HEK293 (cell line): ENCODE measurements around the gene KPNA6.

Experiments used
- BCL11A ChIP-seq: fragments of 450-650 bp; formaldehyde crosslinking; IDR thresholded peaks from 2 replicates; pipeline ENCODE4 v1.5.1; 2016; ENCODE audit warnings: low read depth, missing biosample characterization, missing genetic modification characterization
- GFI1B ChIP-seq: fragments of 450-650 bp; formaldehyde crosslinking; IDR thresholded peaks from 2 replicates; pipeline ENCODE4 v1.5.1; 2016; ENCODE audit warnings: missing biosample characterization, missing genetic modification characterization
- OSR2 ChIP-seq: fragments of 450-650 bp; formaldehyde crosslinking; IDR thresholded peaks from 2 replicates; pipeline ENCODE4 v1.5.1; 2016; ENCODE audit warnings: missing biosample characterization, missing genetic modification characterization
- YY1 ChIP-seq: fragments of 450-650 bp; formaldehyde crosslinking; IDR thresholded peaks from 2 replicates; pipeline ENCODE4 v1.5.1; 2018; ENCODE audit warnings: missing biosample characterization, missing genetic modification characterization
- ZBTB17 ChIP-seq: fragments of 450-650 bp; formaldehyde crosslinking; IDR thresholded peaks from 2 replicates; pipeline ENCODE4 v1.5.1; 2016; ENCODE audit warnings: missing biosample characterization, missing genetic modification characterization
- ZNF18 ChIP-seq: fragments of 450-650 bp; formaldehyde crosslinking; IDR thresholded peaks from 2 replicates; pipeline ENCODE4 v1.5.1; 2016; ENCODE audit warnings: missing biosample characterization, missing genetic modification characterization
- ZNF404 ChIP-seq: fragments of 450-650 bp; formaldehyde crosslinking; IDR thresholded peaks from 2 replicates; pipeline ENCODE4 v1.5.1; 2017; ENCODE audit warnings: missing biosample characterization, missing genetic modification characterization
- ZNF610 ChIP-seq: fragments of 450-650 bp; formaldehyde crosslinking; IDR thresholded peaks from 2 replicates; pipeline ENCODE4 v1.5.1; 2016; ENCODE audit warnings: missing biosample characterization, missing genetic modification characterization, borderline replicate concordance
- ZNF776 ChIP-seq: fragments of 450-650 bp; formaldehyde crosslinking; IDR thresholded peaks from 2 replicates; pipeline ENCODE4 v1.5.0; 2017; ENCODE audit warnings: missing biosample characterization, missing genetic modification characterization, borderline replicate concordance
- TF ChIP-seq, protein P1 (sequence below): fragments of 450-650 bp; formaldehyde crosslinking; IDR thresholded peaks from 2 replicates; pipeline ENCODE4 v1.5.1; 2016; ENCODE audit warnings: missing biosample characterization, missing genetic modification characterization
- TF ChIP-seq, protein P2 (sequence below): fragments of 450-650 bp; formaldehyde crosslinking; IDR thresholded peaks from 2 replicates; pipeline ENCODE4 v1.5.1; 2016; ENCODE audit warnings: missing biosample characterization, missing genetic modification characterization, low read depth

GRCh38 chr1:32223683-32224082 lies 115.8 kb downstream of the KPNA6 start:
- no peak for TF ChIP-seq GFI1B (tag by site-specific recombination)
- TF ChIP-seq ZNF776 = no peak
- TF ChIP-seq, protein P1, sequence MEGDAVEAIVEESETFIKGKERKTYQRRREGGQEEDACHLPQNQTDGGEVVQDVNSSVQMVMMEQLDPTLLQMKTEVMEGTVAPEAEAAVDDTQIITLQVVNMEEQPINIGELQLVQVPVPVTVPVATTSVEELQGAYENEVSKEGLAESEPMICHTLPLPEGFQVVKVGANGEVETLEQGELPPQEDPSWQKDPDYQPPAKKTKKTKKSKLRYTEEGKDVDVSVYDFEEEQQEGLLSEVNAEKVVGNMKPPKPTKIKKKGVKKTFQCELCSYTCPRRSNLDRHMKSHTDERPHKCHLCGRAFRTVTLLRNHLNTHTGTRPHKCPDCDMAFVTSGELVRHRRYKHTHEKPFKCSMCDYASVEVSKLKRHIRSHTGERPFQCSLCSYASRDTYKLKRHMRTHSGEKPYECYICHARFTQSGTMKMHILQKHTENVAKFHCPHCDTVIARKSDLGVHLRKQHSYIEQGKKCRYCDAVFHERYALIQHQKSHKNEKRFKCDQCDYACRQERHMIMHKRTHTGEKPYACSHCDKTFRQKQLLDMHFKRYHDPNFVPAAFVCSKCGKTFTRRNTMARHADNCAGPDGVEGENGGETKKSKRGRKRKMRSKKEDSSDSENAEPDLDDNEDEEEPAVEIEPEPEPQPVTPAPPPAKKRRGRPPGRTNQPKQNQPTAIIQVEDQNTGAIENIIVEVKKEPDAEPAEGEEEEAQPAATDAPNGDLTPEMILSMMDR (tag by site-specific recombination) = no peak
- no peak for TF ChIP-seq ZBTB17 (tag by site-specific recombination)
- TF ChIP-seq YY1 = no peak
- TF ChIP-seq ZNF610 (tag by site-specific recombination) = no peak
- TF ChIP-seq BCL11A (tag by site-specific recombination) = no peak
- no peak for TF ChIP-seq ZNF404 (tag by site-specific recombination)
- TF ChIP-seq, protein P2, sequence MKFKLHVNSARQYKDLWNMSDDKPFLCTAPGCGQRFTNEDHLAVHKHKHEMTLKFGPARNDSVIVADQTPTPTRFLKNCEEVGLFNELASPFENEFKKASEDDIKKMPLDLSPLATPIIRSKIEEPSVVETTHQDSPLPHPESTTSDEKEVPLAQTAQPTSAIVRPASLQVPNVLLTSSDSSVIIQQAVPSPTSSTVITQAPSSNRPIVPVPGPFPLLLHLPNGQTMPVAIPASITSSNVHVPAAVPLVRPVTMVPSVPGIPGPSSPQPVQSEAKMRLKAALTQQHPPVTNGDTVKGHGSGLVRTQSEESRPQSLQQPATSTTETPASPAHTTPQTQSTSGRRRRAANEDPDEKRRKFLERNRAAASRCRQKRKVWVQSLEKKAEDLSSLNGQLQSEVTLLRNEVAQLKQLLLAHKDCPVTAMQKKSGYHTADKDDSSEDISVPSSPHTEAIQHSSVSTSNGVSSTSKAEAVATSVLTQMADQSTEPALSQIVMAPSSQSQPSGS (tag by site-specific recombination) = no peak
- no peak for TF ChIP-seq OSR2 (tag by site-specific recombination)
- TF ChIP-seq ZNF18 (tag by site-specific recombination) = no peak
